HepG2 (cell line): ENCODE data around the gene ZNF771. TPM values are rescaled to one million over a fixed set of nuclear protein-coding genes. Genes with fewer than 3 reads are reported as not detected.

Source experiments
- ARID5B ChIP-seq: IDR thresholded peaks from 2 replicates; pipeline ENCODE4 v1.4.0; 2020; ENCODE audit warnings: mild to moderate bottlenecking, missing genetic modification reagents
- DNMT1 ChIP-seq: sonication (generic); formaldehyde crosslinking; IDR thresholded peaks from 2 replicates; pipeline ENCODE4 v1.5.1; 2020; ENCODE audit warnings: mild to moderate bottlenecking, missing genetic modification reagents
- EEA1 ChIP-seq: sonication (generic); formaldehyde crosslinking; IDR thresholded peaks from 2 replicates; pipeline ENCODE4 v1.5.1; 2020; ENCODE audit warnings: mild to moderate bottlenecking, missing genetic modification reagents, borderline replicate concordance
- KMT2A ChIP-seq: sonication (generic); formaldehyde crosslinking; IDR thresholded peaks from 2 replicates; pipeline ENCODE4 v1.4.0; 2020; ENCODE audit warnings: missing genetic modification reagents
- MXD4 ChIP-seq: IDR thresholded peaks from 2 replicates; pipeline ENCODE4 v1.6.1; 2016; ENCODE audit warnings: mild to moderate bottlenecking, missing biosample characterization, missing genetic modification reagents
- PAXIP1 ChIP-seq: sonication (generic); formaldehyde crosslinking; conservative IDR thresholded peaks from 2 replicates; pipeline ENCODE4 v1.4.0; 2020; ENCODE audit warnings: mild to moderate bottlenecking, missing genetic modification reagents, moderate library complexity
- POLR2A ChIP-seq, 2 experiments: IDR thresholded peaks; 2 replicates each; pipeline ENCODE4 v1.6.1; 2011; ENCODE audit warnings: low read depth in 2 of 2, low read length in 2 of 2, mild to moderate bottlenecking in 1 of 2, moderate library complexity in 1 of 2; ENCODE audit not compliant: insufficient read depth in 1 of 2
- RCOR2 ChIP-seq: IDR thresholded peaks from 2 replicates; pipeline ENCODE4 v1.6.1; 2016; ENCODE audit warnings: missing biosample characterization, missing genetic modification reagents
- SMAD3 ChIP-seq: sonication (generic); formaldehyde crosslinking; IDR thresholded peaks from 2 replicates; pipeline ENCODE4 v1.4.0; 2020; ENCODE audit warnings: missing genetic modification reagents
- TBX2 ChIP-seq: sonication (generic); formaldehyde crosslinking; IDR thresholded peaks from 2 replicates; pipeline ENCODE4 v1.5.0; 2020; ENCODE audit warnings: missing genetic modification reagents, mild to moderate bottlenecking, borderline replicate concordance
- ZNF609 ChIP-seq: sonication (generic); formaldehyde crosslinking; IDR thresholded peaks from 2 replicates; pipeline ENCODE4 v1.4.0; 2020; ENCODE audit warnings: mild to moderate bottlenecking, missing genetic modification reagents, borderline replicate concordance
- polyA plus RNA-seq, 8 experiments: library from polyadenylated mRNA; depleted of rRNA in 3 of 8; stranded (reverse) in 7 of 8; unstranded in 1 of 8; fragments of >200 nt; fragmentation: Illumina TruSeq in 4 of 8; extraction: Trizol in 4 of 8; gene quantifications; 2 replicates each; pipeline versions ENCODE4 v1.2.1 to v1.2.3, GENCODE V29; 2011 to 2016; ENCODE audit warnings: low read depth in 4 of 8, missing spikeins in 1 of 8, mixed read lengths in 1 of 8; ENCODE audit not compliant: insufficient read depth in 1 of 8
- total RNA-seq, 5 experiments: library from RNA; depleted of rRNA; stranded (reverse); fragments of >200 nt; fragmentation: Illumina TruSeq; extraction: Trizol; gene quantifications; 2 replicates each; pipeline ENCODE4 v1.2.3, GENCODE V29; 2016; ENCODE audit warnings: low read depth in 1 of 5
- TF ChIP-seq, protein P1 (sequence below): sonication (generic); formaldehyde crosslinking; conservative IDR thresholded peaks from 2 replicates; pipeline ENCODE4 v1.8.0; 2022; ENCODE audit warnings: low read depth, missing genetic modification reagents
- TF ChIP-seq, protein P2 (sequence below): sonication (generic); formaldehyde crosslinking; IDR thresholded peaks from 2 replicates; pipeline ENCODE4 v1.9.0; 2021; ENCODE audit warnings: missing genetic modification reagents, mild to moderate bottlenecking, borderline replicate concordance

The ZNF771 gene
- total and polyA plus RNA-seq, 2 of the 13 experiments (the other 11 are each of a cell fraction or from before 2014, with no cell fraction given), result 5.0 to 11.8 TPM

DNA sequence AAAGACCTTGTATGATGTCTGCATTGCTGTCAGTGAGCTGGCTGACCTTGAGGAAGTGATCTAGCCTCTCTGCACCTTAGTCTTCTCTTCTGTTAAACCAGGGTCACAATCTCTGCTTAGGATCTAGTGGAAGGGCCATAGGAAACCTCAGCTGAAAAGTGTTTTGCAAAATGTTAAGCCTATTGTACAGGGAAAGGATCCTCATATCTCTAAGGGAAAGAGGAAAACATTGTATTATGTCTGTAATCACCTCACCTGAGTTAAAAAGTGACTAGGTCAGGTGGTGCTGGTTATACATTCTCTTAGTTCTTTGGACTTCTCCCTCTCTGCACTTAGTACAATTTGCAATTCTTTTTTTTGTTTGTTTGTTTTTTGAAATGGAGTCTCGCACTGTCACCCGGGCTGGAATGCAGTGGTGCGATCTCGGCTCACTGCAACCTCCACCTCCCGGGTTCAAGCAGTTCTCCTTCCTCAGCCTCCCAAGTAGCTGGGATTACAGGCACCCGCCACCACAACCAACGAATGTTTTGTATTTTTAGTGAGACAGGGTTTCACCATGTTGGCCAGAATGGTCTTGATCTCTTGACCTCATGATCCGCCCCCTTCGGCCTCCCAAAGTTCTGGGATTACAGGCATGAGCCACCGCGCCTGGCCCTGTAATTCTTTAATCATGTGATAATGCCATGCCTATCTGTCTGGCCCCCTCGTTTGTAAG lies 40.3 kb downstream of the ZNF771 start (continued):
- TF ChIP-seq, protein P1, sequence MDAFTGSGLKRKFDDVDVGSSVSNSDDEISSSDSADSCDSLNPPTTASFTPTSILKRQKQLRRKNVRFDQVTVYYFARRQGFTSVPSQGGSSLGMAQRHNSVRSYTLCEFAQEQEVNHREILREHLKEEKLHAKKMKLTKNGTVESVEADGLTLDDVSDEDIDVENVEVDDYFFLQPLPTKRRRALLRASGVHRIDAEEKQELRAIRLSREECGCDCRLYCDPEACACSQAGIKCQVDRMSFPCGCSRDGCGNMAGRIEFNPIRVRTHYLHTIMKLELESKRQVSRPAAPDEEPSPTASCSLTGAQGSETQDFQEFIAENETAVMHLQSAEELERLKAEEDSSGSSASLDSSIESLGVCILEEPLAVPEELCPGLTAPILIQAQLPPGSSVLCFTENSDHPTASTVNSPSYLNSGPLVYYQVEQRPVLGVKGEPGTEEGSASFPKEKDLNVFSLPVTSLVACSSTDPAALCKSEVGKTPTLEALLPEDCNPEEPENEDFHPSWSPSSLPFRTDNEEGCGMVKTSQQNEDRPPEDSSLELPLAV (CRISPR knock-in tag), result no peak
- TF ChIP-seq DNMT1 (CRISPR knock-in tag) (no peak), POLR2A (IDR thresholded peaks at IDR 0.05; ENCODE audit: insufficient read depth in 1 of 2, low read depth in 2 of 2, low read length in 2 of 2) (peak; percentile 37 to 64; a peak in 3 of 4 replicates), KMT2A (CRISPR knock-in tag) (no peak; the same call in 1 of the 2 replicates), ZNF609 (CRISPR knock-in tag) (peak; percentile 63; the same call in 1 of the 2 replicates), ARID5B (CRISPR knock-in tag) (peak; percentile 88), SMAD3 (CRISPR knock-in tag) (peak; percentile 83; the same call in 1 of the 2 replicates), RCOR2 (CRISPR knock-in tag) (peak; percentile 100), EEA1 (CRISPR knock-in tag) (0 out of 2 replicates have a peak, but pooled peaks have one; percentile 38), MXD4 (CRISPR knock-in tag) (peak; percentile 81; the same call in 1 of the 2 replicates), TBX2 (CRISPR knock-in tag) (peak; percentile 93), PAXIP1 (CRISPR knock-in tag) (peak; percentile 98)
- TF ChIP-seq, protein P2, sequence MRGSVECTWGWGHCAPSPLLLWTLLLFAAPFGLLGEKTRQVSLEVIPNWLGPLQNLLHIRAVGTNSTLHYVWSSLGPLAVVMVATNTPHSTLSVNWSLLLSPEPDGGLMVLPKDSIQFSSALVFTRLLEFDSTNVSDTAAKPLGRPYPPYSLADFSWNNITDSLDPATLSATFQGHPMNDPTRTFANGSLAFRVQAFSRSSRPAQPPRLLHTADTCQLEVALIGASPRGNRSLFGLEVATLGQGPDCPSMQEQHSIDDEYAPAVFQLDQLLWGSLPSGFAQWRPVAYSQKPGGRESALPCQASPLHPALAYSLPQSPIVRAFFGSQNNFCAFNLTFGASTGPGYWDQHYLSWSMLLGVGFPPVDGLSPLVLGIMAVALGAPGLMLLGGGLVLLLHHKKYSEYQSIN (CRISPR knock-in tag), result no peak
